ENCODE data around the gene TAC3.
"Not testable (repeated sequence)": the region's sequence is repeated elsewhere in the genome, so short reads cannot be mapped to it uniquely, and the experiment has no call there.

Gene TAC3

GRCh38 chr12:57027805-57028153 lies 11.4 kb upstream of the TAC3 start:
- TF ChIP-seq EZH2phosphoT487 (IDR thresholded peaks at IDR 0.05; ENCODE audit: borderline replicate concordance, low read length) (no peak), CTCF (IDR thresholded peaks at IDR 0.05; ENCODE audit: low read depth, low read length, poor library complexity, severe bottlenecking) (no peak)

DNA sequence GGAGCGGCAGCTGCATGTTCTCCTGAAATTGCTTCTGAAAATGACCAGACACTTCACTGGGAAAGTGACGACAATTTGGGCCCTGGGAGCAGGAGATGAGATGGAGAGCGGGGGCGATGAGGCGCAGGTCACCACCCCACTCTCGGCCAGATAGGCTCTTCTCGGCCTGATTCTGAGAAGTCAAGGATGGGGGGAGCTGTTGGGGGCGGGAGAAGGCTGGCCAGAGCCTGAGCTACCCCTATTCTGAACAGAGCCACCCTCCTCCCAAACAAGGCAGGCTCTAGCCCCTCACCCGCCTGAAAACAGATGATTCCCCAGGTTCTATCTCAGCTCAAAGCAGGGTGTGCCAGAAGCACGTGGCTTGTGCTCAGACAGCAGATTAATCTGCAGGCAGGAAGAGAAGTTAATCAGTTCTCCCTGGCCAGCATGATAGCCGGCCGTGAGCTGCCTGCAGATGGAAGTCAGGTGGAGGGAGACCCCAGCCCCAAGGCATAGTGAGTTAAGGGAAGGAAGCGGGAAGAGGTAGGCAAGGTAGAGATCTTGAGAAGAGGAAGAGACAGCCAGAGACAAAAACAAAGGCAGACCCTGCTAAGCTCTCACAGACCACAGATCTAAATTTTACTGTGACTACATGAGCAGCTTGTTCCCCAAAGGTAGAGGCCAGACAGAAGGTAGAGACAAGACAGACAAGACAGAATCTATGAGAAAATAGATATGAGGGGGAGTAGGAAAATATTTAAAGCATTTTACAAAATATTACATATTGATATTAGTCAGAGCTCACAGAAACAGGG lies 10.9 kb upstream of the TAC3 start:
- H3K36me3 ChIP-seq (ENCODE audit: control insufficient read depth, low read length): no peaks in the 10 kb centered on the region
- H3K27me3 ChIP-seq (ENCODE audit: control insufficient read depth, low read length): peaks cover 13% of the 10 kb centered on the region
- H3F3A ChIP-seq (ENCODE audit: control insufficient read depth, insufficient read depth): no peaks in the 10 kb centered on the region
- H3K79me2 ChIP-seq (ENCODE audit: control insufficient read depth, low read length): no peaks in the 10 kb centered on the region
- TF ChIP-seq CTCF (IDR thresholded peaks at IDR 0.05; ENCODE audit: low read depth, low read length, poor library complexity, severe bottlenecking) (no peak), EZH2phosphoT487 (IDR thresholded peaks at IDR 0.05; ENCODE audit: borderline replicate concordance, low read length) (no peak)
- no peak overlapping the region for H3K4me2 ChIP-seq (ENCODE audit: low read length)
- no peak overlapping the region for H3K27ac ChIP-seq (ENCODE audit: low read depth, low read length)
- peaks cover 17% of the 10 kb centered on the region for H3K4me1 ChIP-seq (ENCODE audit: control insufficient read depth, low read length)
- no peaks in the 10 kb centered on the region for H3K9me2 ChIP-seq (replicated peaks; ENCODE audit: control insufficient read depth, low read length)
- no peaks in the 10 kb centered on the region for H4K20me1 ChIP-seq (ENCODE audit: control insufficient read depth, insufficient read depth, low read depth, low read length)
- H3K4me3 ChIP-seq (ENCODE audit: low read length): no peak overlapping the region
- no peaks in the 10 kb centered on the region for H3K9me3 ChIP-seq (ENCODE audit: control insufficient read depth, insufficient read depth, low read length)

More at GRCh38 chr12:57027805-57028153, 11.4 kb upstream of the TAC3 start:
- Histone ChIP-seq H3K27ac (ENCODE audit: low read depth, low read length) (no peak overlapping the region), H3F3A (ENCODE audit: control insufficient read depth, insufficient read depth) (no peaks in the 10 kb centered on the region), H3K4me1 (ENCODE audit: control insufficient read depth, low read length) (peaks cover 17% of the 10 kb centered on the region), H3K27me3 (ENCODE audit: control insufficient read depth, low read length) (peaks cover 13% of the 10 kb centered on the region), H3K4me2 (ENCODE audit: low read length) (no peak overlapping the region), H3K9me3 (ENCODE audit: control insufficient read depth, insufficient read depth, low read length) (no peaks in the 10 kb centered on the region), H4K20me1 (ENCODE audit: control insufficient read depth, insufficient read depth, low read depth, low read length) (no peaks in the 10 kb centered on the region), H3K79me2 (ENCODE audit: control insufficient read depth, low read length) (no peaks in the 10 kb centered on the region), H3K4me3 (ENCODE audit: low read length) (no peak overlapping the region), H3K36me3 (ENCODE audit: control insufficient read depth, low read length) (no peaks in the 10 kb centered on the region), H3K9me2 (replicated peaks; ENCODE audit: control insufficient read depth, low read length) (no peaks in the 10 kb centered on the region)

DNA sequence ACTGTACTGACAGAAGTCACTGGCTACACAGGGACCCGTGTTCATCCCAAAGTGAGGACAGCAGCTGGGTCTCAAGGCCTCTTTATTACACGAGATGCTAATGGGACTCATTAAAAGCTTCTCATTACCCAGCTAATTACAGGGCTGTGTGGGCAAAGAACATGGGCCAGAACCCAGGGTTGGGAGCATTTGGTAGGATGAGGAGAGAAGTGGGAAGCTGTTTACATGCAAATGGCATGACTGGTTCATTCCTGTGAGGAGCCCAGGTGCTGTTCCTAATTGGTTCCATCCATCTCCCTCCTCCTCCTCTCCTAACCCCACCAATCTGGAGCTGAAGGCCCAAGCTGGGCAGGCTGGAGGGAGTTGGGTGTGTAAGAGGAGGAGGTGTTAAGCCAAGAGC lies 8.9 kb upstream of the TAC3 start:
- no peaks in the 10 kb centered on the region for H3K36me3 ChIP-seq (ENCODE audit: control insufficient read depth, low read length)
- TF ChIP-seq CTCF (IDR thresholded peaks at IDR 0.05; ENCODE audit: low read depth, low read length, poor library complexity, severe bottlenecking) (no peak), EZH2phosphoT487 (IDR thresholded peaks at IDR 0.05; ENCODE audit: borderline replicate concordance, low read length) (no peak)
- H3K4me2 ChIP-seq (ENCODE audit: low read length): no peak overlapping the region
- H3K4me1 ChIP-seq (ENCODE audit: control insufficient read depth, low read length): 0 out of 2 replicates have a peak, but pooled peaks cover 3% of the 10 kb centered on the region
- no peak overlapping the region for H3K4me3 ChIP-seq (ENCODE audit: low read length)
- no peaks in the 10 kb centered on the region for H3K9me3 ChIP-seq (ENCODE audit: control insufficient read depth, insufficient read depth, low read length)
- H3K27me3 ChIP-seq (ENCODE audit: control insufficient read depth, low read length): peaks cover 13% of the 10 kb centered on the region
- H3K27ac ChIP-seq (ENCODE audit: low read depth, low read length): no peak overlapping the region
- no peaks in the 10 kb centered on the region for H4K20me1 ChIP-seq (ENCODE audit: control insufficient read depth, insufficient read depth, low read depth, low read length)
- H3K9me2 ChIP-seq (replicated peaks; ENCODE audit: control insufficient read depth, low read length): no peaks in the 10 kb centered on the region
- H3F3A ChIP-seq (ENCODE audit: control insufficient read depth, insufficient read depth): no peaks in the 10 kb centered on the region
- H3K79me2 ChIP-seq (ENCODE audit: control insufficient read depth, low read length): no peaks in the 10 kb centered on the region

DNA sequence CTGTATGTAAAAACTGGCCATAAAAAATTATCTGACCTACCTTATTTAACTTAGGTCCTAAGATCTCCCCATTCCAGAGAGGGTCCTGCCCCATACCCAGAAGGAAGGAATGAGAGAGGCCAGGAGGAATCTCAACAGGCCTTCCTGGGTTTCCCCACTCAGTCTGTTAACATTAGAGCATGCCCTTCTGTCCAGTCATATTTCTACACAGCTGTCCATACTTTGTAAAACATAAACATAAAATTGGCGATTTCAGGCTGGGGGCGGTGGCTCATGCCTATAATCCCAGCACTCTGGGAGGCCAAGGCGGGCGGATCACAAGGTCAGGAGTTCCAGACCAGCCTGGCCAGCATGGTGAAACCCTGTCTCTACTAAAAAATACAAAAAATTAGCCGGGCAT lies 6.0 kb upstream of the TAC3 start:
- H3F3A ChIP-seq (ENCODE audit: control insufficient read depth, insufficient read depth): not testable (repeated sequence)

More for the DNA sequence above, 6.0 kb upstream of the TAC3 start:
- H3K9me3 ChIP-seq (ENCODE audit: control insufficient read depth, insufficient read depth, low read length); H3K9me2 ChIP-seq (replicated peaks; ENCODE audit: control insufficient read depth, low read length); H3K36me3 ChIP-seq (ENCODE audit: control insufficient read depth, low read length); H4K20me1 ChIP-seq (ENCODE audit: control insufficient read depth, insufficient read depth, low read depth, low read length); H3K79me2 ChIP-seq (ENCODE audit: control insufficient read depth, low read length); H3K4me3 ChIP-seq (ENCODE audit: low read length); H3K4me2 ChIP-seq (ENCODE audit: low read length); H3K27ac ChIP-seq (ENCODE audit: low read depth, low read length); H3K4me1 ChIP-seq (ENCODE audit: control insufficient read depth, low read length); H3K27me3 ChIP-seq (ENCODE audit: control insufficient read depth, low read length): not testable (repeated sequence)

Data from DOHH2 (cell line).